ENCODE data around the gene ADCY10. TPM values are rescaled to one million over a fixed set of nuclear protein-coding genes. Genes with fewer than 3 reads are reported as not detected.

The ADCY10 gene
- total and polyA plus RNA-seq, 2 experiments from 2014 or later = not detected

DNA sequence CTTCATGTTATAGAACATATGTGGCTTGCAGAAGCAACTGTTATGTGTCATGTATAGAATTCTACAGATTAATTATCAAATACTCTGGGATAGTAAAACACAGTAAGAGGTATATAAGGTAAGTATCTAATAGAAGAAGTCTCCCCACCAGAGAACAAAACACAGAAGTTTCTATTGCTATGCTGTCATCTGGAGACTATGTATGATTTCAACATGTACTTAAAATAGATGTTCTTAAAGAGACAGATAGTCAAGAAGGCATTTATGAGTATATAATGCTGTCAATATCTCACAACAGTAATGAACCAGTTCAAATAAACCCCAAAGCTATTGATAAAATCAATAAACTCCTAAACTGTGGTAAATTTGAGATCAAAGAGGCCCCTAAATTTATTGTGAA, 8.1 kb upstream of the ADCY10 start:
- Mint-ChIP-seq H3K27me3 (ENCODE audit: insufficient read depth, low read depth, poor library complexity) (no peaks in the 10 kb centered on the region), H3K27ac (no peak overlapping the region), H3K4me3 (no peak overlapping the region), H3K9me3 (no peaks in the 10 kb centered on the region), H3K36me3 (ENCODE audit: low read depth) (no peaks in the 10 kb centered on the region), H3K4me1 (peaks cover 5% of the 10 kb centered on the region; the same call in 2 of the 3 replicates)
- H3K4me3 ChIP-seq = no peak overlapping the region
- H3K27me3 ChIP-seq (ENCODE audit: insufficient read depth) = no peaks in the 10 kb centered on the region
- H2AFZ ChIP-seq = no peak overlapping the region
- no peak overlapping the region for H3K4me2 ChIP-seq
- DNase-seq (ENCODE audit: low spot score) (no peak), ATAC-seq (no peak)
- H4K20me1 ChIP-seq (replicated peaks; ENCODE audit: insufficient read depth) = no peaks in the 10 kb centered on the region
- H3K27ac ChIP-seq (ENCODE audit: low read depth) = no peak overlapping the region
- peaks cover 6% of the 10 kb centered on the region for H3K79me2 ChIP-seq (replicated peaks; ENCODE audit: insufficient read depth)
- peaks cover 12% of the 10 kb centered on the region for H3K4me1 ChIP-seq (ENCODE audit: insufficient read depth)
- no peaks in the 10 kb centered on the region for H3K36me3 ChIP-seq (ENCODE audit: insufficient read depth)
- no peaks in the 10 kb centered on the region for H3K9me2 ChIP-seq (ENCODE audit: insufficient read depth)
- H3F3A ChIP-seq (replicated peaks; ENCODE audit: low read depth) = no peaks in the 10 kb centered on the region
- TF ChIP-seq EZH2phosphoT487 (IDR thresholded peaks at IDR 0.05; ENCODE audit: unreplicated experiment) (no peak), JUNB (IDR thresholded peaks at IDR 0.05; ENCODE audit: unreplicated experiment) (no peak), STAT1 (IDR thresholded peaks at IDR 0.05; ENCODE audit: unreplicated experiment) (no peak)

DNA sequence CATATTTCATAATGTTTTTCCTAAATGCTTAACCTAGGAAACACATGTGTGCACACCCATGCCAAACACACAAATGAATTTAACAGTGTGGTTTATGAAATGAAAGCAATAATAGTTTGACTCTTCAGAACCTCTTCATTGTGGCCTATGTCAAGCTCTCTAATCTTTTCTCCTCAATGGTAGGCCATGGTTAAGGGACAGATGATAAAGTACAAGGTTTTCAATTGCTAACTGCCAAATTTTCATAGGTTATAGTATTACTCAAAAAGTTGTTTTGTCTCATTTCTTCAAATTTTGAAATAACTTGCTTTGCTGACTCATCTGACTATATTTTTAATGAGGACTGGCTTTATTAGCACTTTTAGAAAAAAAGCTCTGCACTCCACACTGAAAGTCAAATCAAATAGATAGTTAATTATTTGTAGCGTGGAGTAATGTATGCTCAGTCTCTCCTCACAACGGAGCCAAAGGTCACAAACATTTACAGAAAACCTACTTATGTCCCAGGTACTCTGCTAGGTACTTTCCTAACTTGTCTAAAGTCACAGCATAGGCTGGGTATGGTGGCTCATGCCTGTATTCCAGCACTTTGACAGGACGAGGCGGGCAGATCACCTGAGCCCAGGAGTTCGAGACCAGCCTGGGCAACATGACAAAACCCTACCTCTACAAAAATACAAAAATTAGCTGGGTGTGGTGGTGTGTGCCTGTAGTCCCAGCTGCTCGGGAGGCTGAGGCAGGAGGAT, 3.0 kb upstream of the ADCY10 start:
- H3K4me3 Mint-ChIP-seq = no peak overlapping the region
- Histone ChIP-seq H2AFZ (no peak overlapping the region), H3K4me2 (no peak overlapping the region), H3K4me1 (ENCODE audit: insufficient read depth) (peaks cover 17% of the 10 kb centered on the region), H3K4me3 (no peak overlapping the region), H3K27me3 (ENCODE audit: insufficient read depth) (no peaks in the 10 kb centered on the region), H3K27ac (ENCODE audit: low read depth) (no peak overlapping the region), H3K36me3 (ENCODE audit: insufficient read depth) (no peaks in the 10 kb centered on the region), H4K20me1 (replicated peaks; ENCODE audit: insufficient read depth) (no peaks in the 10 kb centered on the region), H3K9me2 (ENCODE audit: insufficient read depth) (no peaks in the 10 kb centered on the region), H3F3A (replicated peaks; ENCODE audit: low read depth) (no peaks in the 10 kb centered on the region), H3K79me2 (replicated peaks; ENCODE audit: insufficient read depth) (no peaks in the 10 kb centered on the region)
- peaks cover 14% of the 10 kb centered on the region for H3K4me1 Mint-ChIP-seq
- TF ChIP-seq POLR2AphosphoS5 (IDR thresholded peaks at IDR 0.05; ENCODE audit: low read depth) (no peak), CREB1 (CRISPR knock-in tag; IDR thresholded peaks at IDR 0.05; ENCODE audit: low read depth) (no peak), EZH2 (IDR thresholded peaks at IDR 0.05; ENCODE audit: low read depth, unreplicated experiment) (no peak), ZNF114 (CRISPR knock-in tag; IDR thresholded peaks at IDR 0.05) (no peak)
- TF ChIP-seq, protein P1, sequence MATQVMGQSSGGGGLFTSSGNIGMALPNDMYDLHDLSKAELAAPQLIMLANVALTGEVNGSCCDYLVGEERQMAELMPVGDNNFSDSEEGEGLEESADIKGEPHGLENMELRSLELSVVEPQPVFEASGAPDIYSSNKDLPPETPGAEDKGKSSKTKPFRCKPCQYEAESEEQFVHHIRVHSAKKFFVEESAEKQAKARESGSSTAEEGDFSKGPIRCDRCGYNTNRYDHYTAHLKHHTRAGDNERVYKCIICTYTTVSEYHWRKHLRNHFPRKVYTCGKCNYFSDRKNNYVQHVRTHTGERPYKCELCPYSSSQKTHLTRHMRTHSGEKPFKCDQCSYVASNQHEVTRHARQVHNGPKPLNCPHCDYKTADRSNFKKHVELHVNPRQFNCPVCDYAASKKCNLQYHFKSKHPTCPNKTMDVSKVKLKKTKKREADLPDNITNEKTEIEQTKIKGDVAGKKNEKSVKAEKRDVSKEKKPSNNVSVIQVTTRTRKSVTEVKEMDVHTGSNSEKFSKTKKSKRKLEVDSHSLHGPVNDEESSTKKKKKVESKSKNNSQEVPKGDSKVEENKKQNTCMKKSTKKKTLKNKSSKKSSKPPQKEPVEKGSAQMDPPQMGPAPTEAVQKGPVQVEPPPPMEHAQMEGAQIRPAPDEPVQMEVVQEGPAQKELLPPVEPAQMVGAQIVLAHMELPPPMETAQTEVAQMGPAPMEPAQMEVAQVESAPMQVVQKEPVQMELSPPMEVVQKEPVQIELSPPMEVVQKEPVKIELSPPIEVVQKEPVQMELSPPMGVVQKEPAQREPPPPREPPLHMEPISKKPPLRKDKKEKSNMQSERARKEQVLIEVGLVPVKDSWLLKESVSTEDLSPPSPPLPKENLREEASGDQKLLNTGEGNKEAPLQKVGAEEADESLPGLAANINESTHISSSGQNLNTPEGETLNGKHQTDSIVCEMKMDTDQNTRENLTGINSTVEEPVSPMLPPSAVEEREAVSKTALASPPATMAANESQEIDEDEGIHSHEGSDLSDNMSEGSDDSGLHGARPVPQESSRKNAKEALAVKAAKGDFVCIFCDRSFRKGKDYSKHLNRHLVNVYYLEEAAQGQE (IDR thresholded peaks at IDR 0.05; ENCODE audit: unreplicated experiment) = no peak
- ATAC-seq (no peak), DNase-seq (ENCODE audit: low spot score) (no peak)
- H3K27me3 Mint-ChIP-seq (ENCODE audit: insufficient read depth, low read depth, poor library complexity) = no peaks in the 10 kb centered on the region
- peaks cover 4% of the 10 kb centered on the region; the same call in 1 of the 3 replicates for H3K9me3 Mint-ChIP-seq
- H3K27ac Mint-ChIP-seq = no peak overlapping the region
- H3K36me3 Mint-ChIP-seq (ENCODE audit: low read depth) = no peaks in the 10 kb centered on the region

Data from GM23338 (cell line).